COLO668 (cell line): ENCODE measurements around the gene PUS10.
"Not testable (repeated sequence)": the region's sequence is repeated elsewhere in the genome, so short reads cannot be mapped to it uniquely, and the experiment has no call there.

Source experiments
- DNase-seq: peaks from one replicate; lab custom pipeline; 2025; ENCODE audit not compliant: unreplicated experiment; lab: John Stamatoyannopoulos, UW

The PUS10 gene

GRCh38 chr2:61017556-61018317, at the start of gene PUS10, which contains the start of gene PEX13:
Gene PUS10, minus strand, starts transcription at chr2:61018255. Its CDS starts 6,365 bp downstream, at chr2:61011890.
Gene PEX13, plus strand, starts transcription at chr2:61017720. Its CDS starts 40 bp downstream, at chr2:61017760.
- DNase-seq, result peak; percentile 78

GRCh38 chr2:61065714-61066709, 48.0 kb upstream of the PUS10 start, which contains the start of gene SANBR:
Gene SANBR, plus strand, starts transcription at chr2:61065871. Its CDS starts 4,480 bp downstream, at chr2:61070351.
- peak; percentile 95 for DNase-seq

DNA sequence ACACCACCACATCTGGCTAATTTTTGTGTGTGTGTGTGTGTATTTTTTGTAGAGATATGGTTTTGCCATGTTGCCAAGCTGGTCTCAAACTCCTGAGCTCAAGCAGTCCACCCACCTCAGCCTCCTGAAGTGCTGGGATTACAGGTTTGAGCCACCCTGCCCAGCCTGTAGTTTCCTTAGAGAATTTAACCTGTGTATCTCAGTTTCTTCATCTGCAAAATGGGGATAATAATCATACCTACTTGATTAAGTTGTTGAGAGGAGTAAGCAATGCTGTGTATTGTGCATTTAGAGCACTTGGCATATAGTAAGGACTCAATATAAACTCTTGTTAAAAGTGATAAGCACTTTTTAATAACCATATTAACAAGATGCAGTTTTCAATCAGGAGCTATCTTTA, 41.3 kb upstream of the PUS10 start:
- DNase-seq, result no peak

- DNase-seq, result no peak
Observed at GRCh38 chr2:61057562-61057961, 39.5 kb upstream of the PUS10 start.

- DNase-seq, result no peak
Observed at GRCh38 chr2:61055557-61055956, 37.5 kb upstream of the PUS10 start.

DNA sequence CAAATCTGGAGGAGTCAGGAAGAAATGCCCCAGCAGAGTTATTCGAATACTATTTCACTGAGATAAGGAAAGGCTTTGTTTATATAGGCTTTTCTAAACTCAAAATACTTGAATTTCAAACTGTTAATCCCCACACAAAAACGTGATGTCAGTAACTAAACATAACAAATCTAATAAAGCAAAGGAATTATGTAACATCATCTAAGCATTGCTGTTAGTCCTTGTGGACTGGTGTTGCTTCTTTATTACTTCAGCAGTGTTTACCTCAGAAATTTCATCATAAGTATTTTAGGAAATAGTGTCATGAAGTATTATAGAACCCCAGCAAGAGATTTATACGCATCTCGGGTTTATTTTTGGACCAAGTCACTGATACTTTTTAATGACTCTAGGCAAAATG, 27.9 kb upstream of the PUS10 start:
- no peak for DNase-seq

- DNase-seq, result no peak
Observed at GRCh38 chr2:61045226-61045625, 27.2 kb upstream of the PUS10 start.

GRCh38 chr2:61044636-61045035, 26.6 kb upstream of the PUS10 start:
- no peak for DNase-seq

DNA sequence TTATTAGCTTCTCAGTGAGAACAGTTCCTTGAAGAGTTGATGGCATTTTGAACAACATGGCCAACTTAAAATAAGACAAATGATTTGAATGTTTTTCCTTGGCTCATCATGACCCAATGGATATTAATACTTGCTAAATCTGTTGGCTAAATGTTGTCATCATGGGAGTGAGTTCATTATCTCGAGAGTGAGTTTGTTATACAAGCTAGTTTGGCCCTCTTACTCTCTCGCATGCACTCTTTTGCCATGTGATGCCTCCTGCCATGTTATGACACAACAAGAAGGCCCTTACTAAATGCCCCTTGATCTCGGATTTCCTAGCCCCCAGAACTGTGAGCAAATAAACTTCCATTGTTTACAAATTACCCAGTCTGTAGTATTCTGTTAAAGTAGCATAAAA, 24.8 kb upstream of the PUS10 start:
- DNase-seq, result no peak

GRCh38 chr2:61036643-61037042, 18.6 kb upstream of the PUS10 start:
- not testable (repeated sequence) for DNase-seq

GRCh38 chr2:61034592-61034991, 16.5 kb upstream of the PUS10 start:
- not testable (repeated sequence) for DNase-seq

GRCh38 chr2:61029533-61029932, 11.5 kb upstream of the PUS10 start:
- DNase-seq, result no peak

- DNase-seq, result no peak
Observed at GRCh38 chr2:61023670-61024069, 5.6 kb upstream of the PUS10 start.

- DNase-seq, result no peak
Observed at GRCh38 chr2:61021228-61021660, 3.2 kb upstream of the PUS10 start.

- no peak for DNase-seq
Observed at GRCh38 chr2:61018798-61019197, 743 bp upstream of the PUS10 start.

GRCh38 chr2:61018318-61018755, 282 bp upstream of the PUS10 start:
- no peak for DNase-seq

DNA sequence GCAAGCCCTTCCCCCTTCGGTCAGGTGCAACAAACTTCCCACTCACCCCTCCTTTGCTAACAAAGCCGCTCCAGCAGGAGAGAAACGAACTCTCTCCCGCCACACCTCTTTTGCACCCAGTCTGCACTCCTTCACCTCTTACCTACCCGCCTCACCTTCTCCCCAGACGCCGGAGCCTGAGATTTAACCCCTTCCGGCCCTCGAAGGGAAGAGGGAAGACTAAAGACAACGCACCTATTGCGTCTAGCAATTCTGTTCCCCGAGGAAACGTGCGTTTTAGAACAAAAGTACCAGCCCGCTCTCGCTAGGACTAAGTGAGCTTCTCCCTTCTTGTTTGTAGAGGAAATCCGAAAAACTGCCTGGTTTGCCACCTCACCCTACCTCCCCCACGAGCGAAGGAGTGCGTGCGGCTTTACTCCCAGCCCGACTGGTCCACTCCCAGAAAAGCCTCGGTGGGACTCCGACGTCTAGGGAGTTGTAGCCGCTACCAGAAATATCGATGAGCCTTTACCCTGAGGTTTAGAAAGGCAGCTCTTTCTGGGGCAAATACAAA, 976 bp downstream of the PUS10 start:
- DNase-seq, result peak; percentile 77

GRCh38 chr2:61016392-61017002, 1.6 kb downstream of the PUS10 start:
- DNase-seq, result no peak

DNA sequence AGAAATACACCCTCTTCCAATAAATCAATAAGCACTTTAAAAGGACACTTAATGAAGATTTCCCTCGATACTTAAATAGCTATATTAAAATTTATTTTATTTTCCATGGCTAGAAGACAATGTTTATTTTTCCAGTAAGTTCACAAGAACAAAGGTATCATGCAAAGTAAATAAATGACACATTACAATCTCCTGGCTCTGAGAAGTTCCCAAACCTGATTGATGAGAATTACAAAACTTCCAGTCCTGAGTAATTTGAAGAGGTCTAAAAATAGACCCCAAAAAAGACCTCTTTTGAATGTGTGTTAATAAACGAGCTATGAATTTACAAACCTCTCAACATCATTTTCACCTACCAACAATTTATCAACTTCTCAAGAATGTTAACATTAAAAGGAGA, 2.1 kb downstream of the PUS10 start:
- no peak for DNase-seq

GRCh38 chr2:61014763-61015162, 3.3 kb downstream of the PUS10 start:
- DNase-seq, result no peak

- DNase-seq, result no peak
Observed at GRCh38 chr2:61013382-61013781, 4.7 kb downstream of the PUS10 start.
